GM19099 (cell line): ENCODE results near the gene SLC5A7.

Experiments used
- POLR2A ChIP-seq: IDR thresholded peaks from 3 replicates; pipeline ENCODE4 v1.6.1; 2011; ENCODE audit warnings: low read depth; ENCODE audit not compliant: insufficient read length; ENCODE audit errors: extremely low read depth

The SLC5A7 gene

DNA sequence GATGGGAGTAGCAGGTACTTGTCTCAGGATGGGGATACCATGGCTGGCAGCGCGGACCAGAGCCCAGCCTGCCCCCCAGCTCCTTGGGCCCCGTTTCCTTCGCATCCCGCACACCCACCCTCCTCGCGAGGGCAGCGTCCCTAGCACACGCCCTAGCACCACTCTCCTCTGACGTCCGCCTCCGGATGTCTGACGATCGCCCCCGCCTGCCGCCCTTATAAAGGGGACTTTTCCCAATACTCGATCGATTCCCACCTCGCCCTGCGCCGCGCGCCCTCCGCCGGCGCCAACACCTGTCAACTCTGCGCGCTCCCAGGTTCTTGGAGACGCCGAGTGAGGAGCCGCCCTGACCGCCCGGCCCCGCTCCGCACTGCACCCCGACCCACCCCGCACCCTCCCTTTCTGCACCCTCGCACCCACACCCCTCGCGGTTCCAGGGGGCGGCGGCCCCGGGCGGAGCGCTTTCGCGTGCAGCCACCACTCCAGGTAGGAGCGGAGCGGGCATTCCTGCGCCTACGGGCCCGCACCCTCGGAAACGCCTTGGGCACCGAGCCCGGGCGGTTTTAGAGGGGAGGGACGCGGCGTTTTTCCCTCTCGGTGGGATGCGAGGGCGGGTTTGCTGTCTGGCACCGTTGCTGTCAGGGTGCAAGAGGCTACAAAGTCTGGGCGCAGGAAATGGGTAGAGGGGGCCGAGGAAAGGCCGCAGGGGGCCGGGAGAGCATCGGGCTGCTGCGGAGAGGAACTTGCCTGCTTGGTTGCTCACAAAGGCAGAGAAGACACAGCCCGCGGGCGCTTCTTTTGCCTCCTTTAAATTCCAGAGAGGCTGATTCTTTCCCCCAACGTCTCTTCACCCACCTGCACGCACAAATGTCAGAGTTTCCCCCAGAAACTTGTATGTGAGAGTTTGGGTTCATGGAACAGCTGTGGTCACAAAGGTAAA lies at the start of gene SLC5A7:
SLC5A7 (plus strand) TSS at position 247 of the 940 bp plus-strand sequence. CDS start 1,632 bp downstream, outside the sequence.
- TF ChIP-seq POLR2A: no peak

DNA sequence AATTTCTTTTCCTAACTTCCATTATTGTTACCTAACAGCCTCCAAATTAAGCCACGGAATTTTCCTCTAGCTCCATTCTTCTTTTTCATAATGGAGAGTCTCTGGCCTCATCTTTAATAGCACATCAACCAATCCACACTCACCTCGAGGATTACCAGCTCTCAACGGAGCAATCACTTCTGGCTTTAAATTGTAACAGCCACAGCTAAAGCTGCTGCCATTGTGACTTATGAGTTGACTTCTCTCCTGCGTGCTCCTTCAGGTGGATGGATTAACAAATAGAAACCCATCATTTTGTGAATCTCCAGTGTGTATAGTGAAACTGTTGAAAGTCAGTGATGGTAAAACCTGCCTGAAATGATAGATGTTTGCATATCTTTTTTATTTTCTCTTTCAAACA lies 24.9 kb upstream of the SLC5A7 start:
- no peak for TF ChIP-seq POLR2A

DNA sequence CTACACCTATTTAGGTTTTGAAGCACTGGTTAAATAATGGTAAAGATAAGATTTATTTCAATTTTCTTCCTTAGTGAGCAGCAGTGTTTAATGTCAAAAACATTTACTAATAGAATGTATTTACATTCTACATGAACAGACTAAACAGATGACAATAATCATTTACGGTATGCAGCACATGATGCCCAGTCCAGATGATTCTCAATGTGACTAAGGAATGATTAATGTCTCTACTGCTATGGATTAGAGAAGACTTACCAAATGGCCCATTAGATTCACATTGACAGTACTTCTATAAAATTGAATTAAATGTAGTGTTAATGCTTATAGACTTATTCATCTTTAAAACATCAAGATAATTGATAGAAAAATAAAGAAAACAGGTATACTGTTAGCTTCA lies 22.1 kb upstream of the SLC5A7 start:
- no peak for TF ChIP-seq POLR2A

DNA sequence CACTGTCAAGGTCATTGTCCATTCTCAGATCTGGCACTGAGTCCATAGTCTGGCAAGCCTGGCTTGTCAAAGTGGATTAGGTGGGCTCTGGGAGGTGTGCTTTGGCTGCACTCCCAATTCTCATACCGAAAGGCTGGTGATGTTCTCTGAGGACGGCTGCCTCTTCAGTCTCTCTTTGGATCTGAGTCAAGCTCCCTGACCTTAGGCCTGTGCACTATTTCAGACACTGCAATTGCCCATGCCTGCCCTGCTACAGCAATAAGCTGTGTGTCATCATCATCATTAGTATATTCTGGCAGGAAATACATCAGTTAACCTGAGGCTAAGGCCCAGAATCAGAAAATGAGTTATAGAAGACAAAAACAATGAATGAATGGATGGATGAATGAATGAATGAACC lies 1.6 kb upstream of the SLC5A7 start:
- TF ChIP-seq POLR2A: no peak

GRCh38 chr2:107988108-107988507 lies 1.8 kb downstream of the SLC5A7 start:
- no peak for TF ChIP-seq POLR2A

- TF ChIP-seq POLR2A: no peak
Measured at GRCh38 chr2:107989445-107989844, 3.1 kb downstream of the SLC5A7 start.

- no peak for TF ChIP-seq POLR2A
Measured at GRCh38 chr2:107990718-107991117, 4.4 kb downstream of the SLC5A7 start.

GRCh38 chr2:107992069-107992468 lies 5.7 kb downstream of the SLC5A7 start:
- no peak for TF ChIP-seq POLR2A

DNA sequence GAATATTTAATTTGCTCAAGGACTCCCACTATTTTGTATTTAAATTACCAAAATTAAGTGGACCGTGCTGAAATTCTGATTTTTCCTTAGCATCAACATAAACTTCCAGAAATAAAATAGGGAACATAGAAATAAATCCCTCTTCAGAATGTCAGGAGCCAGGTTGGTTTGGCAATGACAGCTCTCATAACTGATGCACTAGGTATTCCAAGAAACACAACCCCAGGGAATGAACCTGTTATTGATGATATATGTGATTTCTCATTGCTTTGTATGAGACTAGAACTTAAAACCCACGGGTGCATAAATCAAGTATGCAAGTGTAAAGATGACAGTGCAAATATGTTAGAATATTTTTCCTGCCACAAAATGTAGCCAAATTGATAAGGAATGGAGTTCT lies 12.8 kb downstream of the SLC5A7 start:
- no peak for TF ChIP-seq POLR2A

DNA sequence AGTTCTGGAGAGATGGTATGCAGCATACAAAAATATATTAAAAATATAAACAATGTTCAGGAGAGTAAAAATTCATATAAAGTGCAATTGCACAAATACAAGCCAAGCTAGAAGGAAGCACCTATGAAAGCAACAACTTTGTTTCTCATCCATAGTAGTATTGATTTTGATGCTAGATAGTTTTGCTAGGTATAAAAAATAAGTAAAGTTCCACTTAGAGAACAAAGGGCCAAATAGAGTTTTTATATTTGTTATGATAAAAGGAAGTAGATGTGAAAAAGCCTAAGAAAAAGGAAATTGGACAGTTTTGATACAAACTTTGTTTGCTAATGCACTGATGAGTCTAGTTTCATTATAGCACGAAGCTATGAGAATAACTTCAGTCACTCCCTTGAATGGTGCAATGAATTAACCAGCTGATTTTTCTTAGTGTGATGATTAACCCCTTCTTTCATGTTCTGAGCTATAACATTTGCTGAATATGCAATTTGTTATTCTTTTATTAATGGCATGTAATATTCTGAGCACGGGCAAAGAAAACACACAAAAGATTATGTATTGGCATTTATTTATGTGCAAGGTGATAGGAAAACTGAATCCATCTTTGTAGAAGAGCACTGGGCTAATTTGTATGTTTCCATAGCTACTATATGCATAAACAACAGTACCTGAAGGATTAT lies 24.7 kb downstream of the SLC5A7 start:
- no peak for TF ChIP-seq POLR2A

DNA sequence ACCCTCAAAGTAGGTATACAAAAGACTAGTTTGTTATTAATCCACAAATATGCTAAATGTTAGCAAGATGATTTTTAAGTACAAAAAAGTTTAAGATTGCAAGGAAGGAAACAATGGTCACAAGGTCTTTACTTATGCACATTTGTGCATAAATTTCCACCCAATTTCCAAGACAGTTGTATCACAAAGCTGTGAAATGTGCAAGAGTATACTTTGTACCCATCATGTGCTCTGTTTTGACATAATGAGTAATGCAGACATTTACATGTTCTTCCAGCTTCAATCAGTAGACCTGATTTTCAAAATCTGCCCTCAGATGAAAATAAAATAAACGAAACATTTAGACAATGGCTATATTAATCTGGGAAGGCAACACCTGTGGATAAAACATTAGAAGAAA lies 27.0 kb downstream of the SLC5A7 start:
- TF ChIP-seq POLR2A: no peak

- TF ChIP-seq POLR2A: no peak
Measured at GRCh38 chr2:108022628-108023027, 36.3 kb downstream of the SLC5A7 start.

GRCh38 chr2:108023776-108024175 lies 37.5 kb downstream of the SLC5A7 start:
- no peak for TF ChIP-seq POLR2A

DNA sequence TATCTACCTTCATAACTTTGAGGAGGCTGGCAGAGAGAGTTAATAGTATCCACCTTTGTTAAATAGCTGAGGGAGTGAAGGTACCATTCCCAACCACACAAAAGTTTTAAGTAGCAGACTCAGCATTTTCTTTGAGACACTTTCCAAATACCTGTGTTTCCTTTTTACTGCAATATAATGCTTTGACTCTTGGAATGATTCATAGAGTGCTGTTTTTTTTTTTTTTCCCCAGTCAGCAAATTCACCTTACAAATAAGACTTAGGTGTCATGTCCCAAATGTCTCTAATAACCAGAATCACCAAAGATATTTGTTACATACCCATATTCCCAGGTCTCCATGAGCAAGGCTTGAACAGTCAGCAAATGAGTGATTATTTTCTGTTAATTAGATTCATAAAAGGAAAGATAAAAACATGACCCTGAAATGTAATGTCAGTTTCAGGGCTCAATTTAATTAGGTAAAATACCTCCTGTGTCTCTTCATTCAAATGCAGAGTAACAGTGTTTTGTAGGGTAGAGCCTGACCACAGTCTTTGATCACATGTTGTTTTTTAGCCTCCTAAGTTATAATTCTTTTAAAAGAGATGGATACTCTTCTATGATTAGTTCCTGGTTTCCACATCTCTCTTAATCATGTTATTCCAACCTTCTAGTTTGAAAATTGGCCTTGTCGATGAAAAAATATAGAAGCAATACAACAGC lies 39.9 kb downstream of the SLC5A7 start:
- TF ChIP-seq POLR2A: no peak

GRCh38 chr2:108029496-108029895 lies 43.2 kb downstream of the SLC5A7 start:
- no peak for TF ChIP-seq POLR2A
